Lower leg skin (tissue), 4 donors: ENCODE measurements around the gene SLC5A6. TPM values are rescaled to one million over a fixed set of nuclear protein-coding genes. Genes with fewer than 3 reads are reported as not detected.

ENCODE experiments used
- DNase-seq, 2 donors: peaks; one replicate each; pipeline ENCODE4 v3.0.0-alpha.2; 2019; ENCODE audit warnings: low spot score in 2 of 2
- H3K4me3 ChIP-seq: fragments of 200-600 bp; sonication (generic); 2 replicates; pipeline ENCODE4 v1.5.1; 2017; ENCODE audit warnings: mild to moderate bottlenecking, low read depth; ENCODE audit not compliant: poor library complexity, severe bottlenecking
- POLR2A ChIP-seq, 2 donors: fragments of 450-650 bp; IDR thresholded peaks; one replicate each; pipeline ENCODE4 v1.6.1; 2016 to 2017; ENCODE audit warnings: antibody characterized with exemption in 2 of 2, mild to moderate bottlenecking in 1 of 2, moderate library complexity in 1 of 2
- WGBS, 2 donors: methylation state at CpG; one replicate each; pipeline ENCODE4 v1.1.5; 2018; 5-methylcytosine and 5-hydroxymethylcytosine counted together
- intact Hi-C: fragments of 100-400 bp; cut with DNase I; formaldehyde crosslinking; loops from one replicate; pipeline ENCODE4 v1.15.0; 2023; ENCODE audit warnings: low total_unique reads
- total RNA-seq, 4 donors: library from RNA; depleted of rRNA; stranded (reverse); fragments of >200 nt; gene quantifications; one replicate each; pipeline ENCODE4 v1.1.0, GENCODE V29; 2016
- TF ChIP-seq, protein P1 (sequence below), 3 donors: fragments of 450-650 bp; IDR thresholded peaks; one replicate each; pipeline ENCODE4 v1.5.1; 2016; ENCODE audit warnings: antibody characterized with exemption in 3 of 3, mild to moderate bottlenecking in 3 of 3, moderate library complexity in 2 of 3

The SLC5A6 gene
- 10 to 100 TPM; 11.6 to 24.6 (median 17.0) TPM for total RNA-seq

- peak within 1 kb of the TSS; percentile 54 for H3K4me3 ChIP-seq
- DNase-seq = peak; percentile 75 to 97
- 0 to 1% methylated on average over 41 to 56 of the region's 73 CpGs for WGBS, 2 donors
- TF ChIP-seq POLR2A (IDR thresholded peaks at IDR 0.05) = peak in 1 of 2 donors; percentile 52
- TF ChIP-seq, protein P1, sequence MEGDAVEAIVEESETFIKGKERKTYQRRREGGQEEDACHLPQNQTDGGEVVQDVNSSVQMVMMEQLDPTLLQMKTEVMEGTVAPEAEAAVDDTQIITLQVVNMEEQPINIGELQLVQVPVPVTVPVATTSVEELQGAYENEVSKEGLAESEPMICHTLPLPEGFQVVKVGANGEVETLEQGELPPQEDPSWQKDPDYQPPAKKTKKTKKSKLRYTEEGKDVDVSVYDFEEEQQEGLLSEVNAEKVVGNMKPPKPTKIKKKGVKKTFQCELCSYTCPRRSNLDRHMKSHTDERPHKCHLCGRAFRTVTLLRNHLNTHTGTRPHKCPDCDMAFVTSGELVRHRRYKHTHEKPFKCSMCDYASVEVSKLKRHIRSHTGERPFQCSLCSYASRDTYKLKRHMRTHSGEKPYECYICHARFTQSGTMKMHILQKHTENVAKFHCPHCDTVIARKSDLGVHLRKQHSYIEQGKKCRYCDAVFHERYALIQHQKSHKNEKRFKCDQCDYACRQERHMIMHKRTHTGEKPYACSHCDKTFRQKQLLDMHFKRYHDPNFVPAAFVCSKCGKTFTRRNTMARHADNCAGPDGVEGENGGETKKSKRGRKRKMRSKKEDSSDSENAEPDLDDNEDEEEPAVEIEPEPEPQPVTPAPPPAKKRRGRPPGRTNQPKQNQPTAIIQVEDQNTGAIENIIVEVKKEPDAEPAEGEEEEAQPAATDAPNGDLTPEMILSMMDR (IDR thresholded peaks at IDR 0.05) = peak in 1 of 3 donors; percentile 35
- intact Hi-C loops = no loop called here
Measured at GRCh38 chr2:27211943-27212625, at the start of gene SLC5A6, which contains the start of gene ATRAID. SLC5A6 (minus strand) TSS chr2:27212268; CDS start chr2:27207650, 4,618 bp downstream. ATRAID (plus strand) TSS chr2:27212041; CDS start chr2:27212369, 328 bp downstream.

GRCh38 chr2:27261241-27261925, 49.3 kb upstream of the SLC5A6 start:
- WGBS, 2 donors = 49 to 55% methylated on average over 11 of the region's 11 CpGs
- intact Hi-C loops = no loop called here
- no peak overlapping the region for H3K4me3 ChIP-seq

DNA sequence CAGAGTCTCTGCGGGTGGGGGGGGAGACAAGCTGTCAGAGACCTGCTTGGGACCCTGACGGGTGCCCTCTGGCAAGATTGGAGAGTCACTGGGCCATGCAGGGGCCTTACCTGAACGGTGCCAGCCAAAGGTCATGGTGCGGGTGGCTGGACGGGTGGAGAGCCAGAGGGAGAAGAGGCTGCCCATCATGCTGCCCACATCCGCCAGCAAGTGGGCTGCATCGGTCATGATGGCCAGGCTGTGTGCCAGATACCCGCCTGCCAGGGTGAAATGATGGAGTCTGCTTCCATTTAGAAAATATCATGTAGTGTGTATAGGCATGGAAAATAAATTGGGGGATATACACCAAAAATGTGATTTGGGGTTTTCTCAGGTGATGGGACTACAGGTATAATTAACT, 46.0 kb upstream of the SLC5A6 start:
- no peak for DNase-seq
- WGBS, 2 donors = 88 to 90% methylated on average over 8 of the region's 8 CpGs
- intact Hi-C loops = no loop called here
- H3K4me3 ChIP-seq = no peak overlapping the region
- TF ChIP-seq, protein P1 (IDR thresholded peaks at IDR 0.05) = no peak

More at GRCh38 chr2:27261241-27261925, 49.3 kb upstream of the SLC5A6 start:
- DNase-seq = no peak
- no peak for TF ChIP-seq POLR2A (IDR thresholded peaks at IDR 0.05)
- TF ChIP-seq, protein P1 (IDR thresholded peaks at IDR 0.05) = no peak

- intact Hi-C loops = no loop called here
- no peak for TF ChIP-seq POLR2A (IDR thresholded peaks at IDR 0.05)
- TF ChIP-seq, protein P1 (IDR thresholded peaks at IDR 0.05) = no peak
- 77 to 79% methylated on average over 7 of the region's 7 CpGs for WGBS, 2 donors
- DNase-seq = no peak
- no peak overlapping the region for H3K4me3 ChIP-seq
Measured at GRCh38 chr2:27256855-27257454, 44.9 kb upstream of the SLC5A6 start.

GRCh38 chr2:27255660-27256059, 43.6 kb upstream of the SLC5A6 start:
- DNase-seq = no peak
- no peak for TF ChIP-seq POLR2A (IDR thresholded peaks at IDR 0.05)
- TF ChIP-seq, protein P1 (IDR thresholded peaks at IDR 0.05) = no peak
- intact Hi-C loops = no loop called here
- no peak overlapping the region for H3K4me3 ChIP-seq
- 25 to 28% methylated on average over 1 of the region's 1 CpG for WGBS, 2 donors
